ENCODE results near the gene TSTD2. TPM values are rescaled to one million over a fixed set of nuclear protein-coding genes. Genes with fewer than 3 reads are reported as not detected.

Gene TSTD2
- total and polyA plus RNA-seq, 8 donors: 7.8 to 16.8 (median 10.0) TPM

- 0% methylated on average over 43 of the region's 43 CpGs for WGBS, 2 donors
- peaks cover 34 to 45% (median 41%) of the 10 kb centered on the region in 3 donors for H3K4me1 ChIP-seq
- H3K4me3 ChIP-seq: peak overlapping the region; percentile 72 to 93 (median 82)
- H3K36me3 ChIP-seq: no peaks in the 10 kb centered on the region
- peak overlapping the region; percentile 97 to 98 (median 98) for H3K27ac ChIP-seq
- TF ChIP-seq, protein P1, sequence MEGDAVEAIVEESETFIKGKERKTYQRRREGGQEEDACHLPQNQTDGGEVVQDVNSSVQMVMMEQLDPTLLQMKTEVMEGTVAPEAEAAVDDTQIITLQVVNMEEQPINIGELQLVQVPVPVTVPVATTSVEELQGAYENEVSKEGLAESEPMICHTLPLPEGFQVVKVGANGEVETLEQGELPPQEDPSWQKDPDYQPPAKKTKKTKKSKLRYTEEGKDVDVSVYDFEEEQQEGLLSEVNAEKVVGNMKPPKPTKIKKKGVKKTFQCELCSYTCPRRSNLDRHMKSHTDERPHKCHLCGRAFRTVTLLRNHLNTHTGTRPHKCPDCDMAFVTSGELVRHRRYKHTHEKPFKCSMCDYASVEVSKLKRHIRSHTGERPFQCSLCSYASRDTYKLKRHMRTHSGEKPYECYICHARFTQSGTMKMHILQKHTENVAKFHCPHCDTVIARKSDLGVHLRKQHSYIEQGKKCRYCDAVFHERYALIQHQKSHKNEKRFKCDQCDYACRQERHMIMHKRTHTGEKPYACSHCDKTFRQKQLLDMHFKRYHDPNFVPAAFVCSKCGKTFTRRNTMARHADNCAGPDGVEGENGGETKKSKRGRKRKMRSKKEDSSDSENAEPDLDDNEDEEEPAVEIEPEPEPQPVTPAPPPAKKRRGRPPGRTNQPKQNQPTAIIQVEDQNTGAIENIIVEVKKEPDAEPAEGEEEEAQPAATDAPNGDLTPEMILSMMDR (IDR thresholded peaks at IDR 0.05): no peak
- no peaks in the 10 kb centered on the region for H3K9me3 ChIP-seq
- H3K27me3 ChIP-seq: no peaks in the 10 kb centered on the region
- ATAC-seq (peak in 2 of 4 donors; percentile 1 to 7), DNase-seq (peak in 1 of 6 donors; percentile 33), FAIRE-seq (no peak)
- intact Hi-C loops (cut with DNase I): no loop called here
Measured at GRCh38 chr9:97633859-97634490, 807 bp upstream of the TSTD2 start.

GRCh38 chr9:97632248-97632984, 752 bp downstream of the TSTD2 start:
- DNase-seq: peak; percentile 48 to 74 (median 56)
- peak; percentile 11 to 37 (median 20) for ATAC-seq
- H3K36me3 ChIP-seq: no peaks in the 10 kb centered on the region
- FAIRE-seq: no peak
- peak overlapping the region; percentile 97 to 98 (median 98) for H3K27ac ChIP-seq
- no peaks in the 10 kb centered on the region for H3K27me3 ChIP-seq
- WGBS, 2 donors: 1% methylated on average over 27 of the region's 27 CpGs
- TF ChIP-seq, protein P1 (IDR thresholded peaks at IDR 0.05): no peak
- peaks cover 26 to 40% (median 30%) of the 10 kb centered on the region in 3 donors for H3K4me1 ChIP-seq
- no peaks in the 10 kb centered on the region for H3K9me3 ChIP-seq
- intact Hi-C loops (cut with DNase I): no loop called here
- peak overlapping the region; percentile 72 to 93 (median 82) for H3K4me3 ChIP-seq

DNA sequence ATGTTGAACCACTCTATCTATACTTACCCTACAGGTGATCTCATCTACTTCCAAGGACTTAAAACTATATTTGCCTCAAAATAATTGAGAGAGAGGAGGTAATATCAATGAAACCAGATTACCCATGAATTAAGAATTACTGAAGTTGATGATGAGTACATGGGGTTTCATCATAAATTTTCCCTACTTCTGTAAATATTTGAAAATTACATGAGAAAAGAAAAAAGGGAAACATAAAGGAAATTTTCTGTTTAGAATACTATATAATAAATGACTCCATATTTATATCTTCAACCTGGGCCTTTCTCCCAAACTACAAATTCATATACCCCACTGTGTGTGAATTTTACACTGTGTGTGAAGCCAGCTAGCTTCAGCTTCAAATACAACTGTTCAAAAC, 2.6 kb downstream of the TSTD2 start:
- Histone ChIP-seq H3K9me3 (no peaks in the 10 kb centered on the region), H3K36me3 (no peaks in the 10 kb centered on the region), H3K4me1 (peaks cover 11 to 28% (median 15%) of the 10 kb centered on the region in 3 donors), H3K27me3 (no peaks in the 10 kb centered on the region), H3K4me3 (no peak overlapping the region), H3K27ac (no peak overlapping the region)
- TF ChIP-seq, protein P1 (IDR thresholded peaks at IDR 0.05): no peak
- DNase-seq: no peak
- FAIRE-seq: no peak
- no peak for ATAC-seq
- intact Hi-C loops (cut with DNase I): no loop called here

GRCh38 chr9:97629156-97629555, 4.0 kb downstream of the TSTD2 start:
- intact Hi-C loops (cut with DNase I): no loop called here
- no peak overlapping the region for H3K27ac ChIP-seq
- peaks cover 8 to 20% (median 9%) of the 10 kb centered on the region in 3 donors for H3K4me1 ChIP-seq
- no peak for FAIRE-seq
- no peak overlapping the region for H3K4me3 ChIP-seq
- TF ChIP-seq, protein P1 (IDR thresholded peaks at IDR 0.05): no peak
- DNase-seq: no peak
- peaks cover 0 to 10% (median 0%) of the 10 kb centered on the region in 3 donors for H3K36me3 ChIP-seq
- H3K9me3 ChIP-seq: no peaks in the 10 kb centered on the region
- H3K27me3 ChIP-seq: no peaks in the 10 kb centered on the region
- no peak for ATAC-seq

- Histone ChIP-seq H3K9me3 (no peaks in the 10 kb centered on the region), H3K36me3 (peaks cover 0 to 14% (median 0%) of the 10 kb centered on the region in 3 donors), H3K4me3 (no peak overlapping the region), H3K27me3 (no peaks in the 10 kb centered on the region), H3K4me1 (peaks cover 8 to 20% (median 9%) of the 10 kb centered on the region in 3 donors), H3K27ac (no peak overlapping the region)
- DNase-seq (no peak), ATAC-seq (no peak), FAIRE-seq (no peak)
- TF ChIP-seq, protein P1 (IDR thresholded peaks at IDR 0.05): no peak
- WGBS, 2 donors: 93 to 94% methylated on average over 3 of the region's 3 CpGs
- intact Hi-C loops (cut with DNase I): no loop called here
Measured at GRCh38 chr9:97628668-97629067, 4.5 kb downstream of the TSTD2 start.
